Measurements from ENCODE around the gene RAD54L.

DNA sequence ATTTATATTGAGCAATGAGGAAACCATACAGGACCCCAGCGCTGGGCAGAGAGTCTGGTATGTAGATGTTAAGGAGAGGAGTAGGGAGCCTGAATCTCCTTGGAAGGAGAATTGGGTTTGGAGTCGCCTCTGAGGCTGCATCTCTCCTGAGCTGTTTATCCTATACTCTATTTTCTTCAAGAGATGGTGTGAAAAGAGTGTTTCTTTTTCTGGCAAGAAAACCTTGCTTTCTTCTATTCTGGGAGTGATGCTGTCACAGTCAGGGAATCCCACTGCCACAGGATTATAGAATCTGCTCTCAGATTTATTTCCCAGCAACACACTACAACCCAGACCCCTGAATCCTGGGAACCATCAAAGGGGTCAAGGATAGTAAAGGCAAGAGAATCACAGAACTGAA lies 41.2 kb upstream of the RAD54L start:
- TF ChIP-seq POLR2AphosphoS5 (IDR thresholded peaks at IDR 0.05; ENCODE audit: borderline replicate concordance, low read depth, low read length), result no peak
- no peak for TF ChIP-seq EZH2 (IDR thresholded peaks at IDR 0.05)
